Measurements from ENCODE around the gene SP6. TPM values are rescaled to one million over a fixed set of nuclear protein-coding genes. Genes with fewer than 3 reads are reported as not detected.

Gene SP6
- total and polyA plus RNA-seq, 2 of the 8 experiments (the other 6 are each of a cell fraction or from before 2014, with no cell fraction given): 1.2 to 1.5 TPM

- Histone ChIP-seq H3K4me2 (ENCODE audit: insufficient read depth in 1 of 2, low read depth in 2 of 2, low read length in 2 of 2) (no peak overlapping the region), H3K79me2 (ENCODE audit: control insufficient read depth in 1 of 2, insufficient read depth in 2 of 2, low read length in 2 of 2) (no peaks in the 10 kb centered on the region), H3K27ac (ENCODE audit: low read depth, low read length) (no peak overlapping the region), H4K8ac (ENCODE audit: extremely low read depth, insufficient read depth, low read length) (no peak overlapping the region), H3K14ac (ENCODE audit: insufficient read length) (no peak overlapping the region), H2BK20ac (ENCODE audit: low read length) (no peak overlapping the region), H3K27me3 (replicated peaks in 1 of 4; ENCODE audit: control insufficient read depth in 3 of 4, extremely low read depth in 1 of 4, insufficient read depth in 3 of 4, low read length in 3 of 4) (no peaks in the 10 kb centered on the region), H2BK5ac (ENCODE audit: low read depth, low read length) (no peak overlapping the region), H4K91ac (replicated peaks; ENCODE audit: insufficient read length, low read length) (no peak overlapping the region), H3K56ac (replicated peaks; ENCODE audit: insufficient read length, low read depth, low read length) (no peak overlapping the region), H4K5ac (ENCODE audit: insufficient read length, low read depth, low read length) (no peak overlapping the region), H3K4ac (replicated peaks; ENCODE audit: insufficient read length, low read depth, low read length) (no peak overlapping the region), H2BK12ac (ENCODE audit: low read depth, low read length) (no peak overlapping the region), H3K4me1 (replicated peaks in 1 of 4; ENCODE audit: control insufficient read depth in 3 of 4, insufficient read depth in 4 of 4, low read length in 3 of 4) (no peaks in the 10 kb centered on the region), H2BK120ac (replicated peaks; ENCODE audit: low read depth, low read length) (no peak overlapping the region), H3K18ac (ENCODE audit: extremely low read depth, low read length) (no peak overlapping the region; the same call in 1 of the 2 replicates), H2AFZ (ENCODE audit: low read length) (no peak overlapping the region), H3K23me2 (ENCODE audit: low read depth, low read length) (no peaks in the 10 kb centered on the region), H2AK5ac (ENCODE audit: low read depth, low read length) (no peak overlapping the region), H3K23ac (ENCODE audit: insufficient read length) (no peak overlapping the region), H2BK15ac (ENCODE audit: low read length) (no peak overlapping the region), H3K9me3 (ENCODE audit: insufficient read depth in 2 of 2, low read depth in 1 of 2, low read length in 1 of 2) (no peaks in the 10 kb centered on the region), H3K4me3 (ENCODE audit: extremely low read depth in 1 of 4, insufficient read depth in 2 of 4, low read depth in 3 of 4, low read length in 4 of 4) (no peak overlapping the region), H4K20me1 (replicated peaks in 1 of 2; ENCODE audit: control insufficient read depth in 1 of 2, insufficient read depth in 2 of 2, low read length in 2 of 2) (peaks cover 0 to 2% of the 10 kb centered on the region in 2 experiments), H3K79me1 (ENCODE audit: low read depth, low read length) (no peaks in the 10 kb centered on the region), H3K36me3 (ENCODE audit: control insufficient read depth in 2 of 4, insufficient read depth in 4 of 4, low read length in 3 of 4) (no peaks in the 10 kb centered on the region), H3K9ac (replicated peaks in 1 of 4; ENCODE audit: extremely low read depth in 1 of 4, low read depth in 3 of 4, low read length in 3 of 4) (no peak overlapping the region)
- TF ChIP-seq E2F6 (IDR thresholded peaks at IDR 0.05) (no peak), TBP (IDR thresholded peaks at IDR 0.05; ENCODE audit: low read depth, low read length) (no peak), KDM5A (IDR thresholded peaks at IDR 0.05; ENCODE audit: low read length) (no peak), ZNF274 (IDR thresholded peaks at IDR 0.05; ENCODE audit: borderline replicate concordance, extremely low read depth, low read length) (no peak)
- WGBS, 2 experiments (ENCODE audit: extremely low coverage in 1 of 2, insufficient coverage in 1 of 2, insufficient read length in 1 of 2, insufficient replicate concordance in 2 of 2, low coverage in 1 of 2, low lambda C conversion rate in 2 of 2, missing lambda C conversion rate in 1 of 2): 85% methylated on average over 11 of the region's 12 CpGs; no CpG with 5 or more reads in 1 of the 2 experiments
- DNase-seq (ENCODE audit: low read depth in 1 of 2, low spot score in 2 of 2) (no peak), FAIRE-seq (no peak)
- POLR2A ChIA-PET (ENCODE audit: partially characterized antibody): no interaction called here
- CTCF ChIA-PET (ENCODE audit: partially characterized antibody): interaction anchor here (1.0 to 5.6 kb wide), 8 partner anchors 10 to 89 kb away, joined by 3 to 57 read pairs (median 4); partner anchors contain the start of genes OSBPL7 and SCRN2
Observed at GRCh38 chr17:47800686-47801085, 50.3 kb downstream of the SP6 start.

All from H1 (cell line).